ENCODE data around the gene PTPRU. TPM values are rescaled to one million over a fixed set of nuclear protein-coding genes. Genes with fewer than 3 reads are reported as not detected.
"Not testable (repeated sequence)": the region's sequence is repeated elsewhere in the genome, so short reads cannot be mapped to it uniquely, and the experiment has no call there.

The PTPRU gene
- total RNA-seq, 1 donor from 2014 or later, result 27.1 TPM

GRCh38 chr1:29232387-29232786 is 3.9 kb upstream of the PTPRU start:
- Histone ChIP-seq H3K9ac (ENCODE audit: low read depth in 1 of 3, low read length in 3 of 3) (no peak overlapping the region), H3K9me3 (ENCODE audit: control insufficient read depth in 3 of 3, low read length in 3 of 3) (no peaks in the 10 kb centered on the region), H3K27ac (ENCODE audit: low read depth, low read length) (no peak overlapping the region), H3K4me1 (ENCODE audit: control insufficient read depth in 3 of 3, insufficient read depth in 3 of 3, low read length in 3 of 3) (peaks cover 21 to 38% (median 21%) of the 10 kb centered on the region in 3 donors), H3K27me3 (ENCODE audit: control insufficient read depth in 3 of 3, insufficient read depth in 3 of 3, low read length in 3 of 3) (peaks cover 0 to 7% (median 0%) of the 10 kb centered on the region in 3 donors), H3K36me3 (ENCODE audit: control insufficient read depth in 3 of 3, insufficient read depth in 3 of 3, low read length in 3 of 3) (no peaks in the 10 kb centered on the region), H3K4me3 (ENCODE audit: low read length in 3 of 3) (no peak overlapping the region)

GRCh38 chr1:29233693-29234092 is 2.6 kb upstream of the PTPRU start:
- no peaks in the 10 kb centered on the region for H3K36me3 ChIP-seq (ENCODE audit: control insufficient read depth in 3 of 3, insufficient read depth in 3 of 3, low read length in 3 of 3)
- no peak overlapping the region for H3K9ac ChIP-seq (ENCODE audit: low read depth in 1 of 3, low read length in 3 of 3)
- peaks cover 25 to 43% (median 29%) of the 10 kb centered on the region in 3 donors for H3K4me1 ChIP-seq (ENCODE audit: control insufficient read depth in 3 of 3, insufficient read depth in 3 of 3, low read length in 3 of 3)
- no peak overlapping the region for H3K27ac ChIP-seq (ENCODE audit: low read depth, low read length)
- no peak overlapping the region for H3K4me3 ChIP-seq (ENCODE audit: low read length in 3 of 3)
- no peaks in the 10 kb centered on the region for H3K9me3 ChIP-seq (ENCODE audit: control insufficient read depth in 3 of 3, low read length in 3 of 3)
- peaks cover 0 to 7% (median 0%) of the 10 kb centered on the region in 3 donors for H3K27me3 ChIP-seq (ENCODE audit: control insufficient read depth in 3 of 3, insufficient read depth in 3 of 3, low read length in 3 of 3)

GRCh38 chr1:29234471-29234870 is 1.9 kb upstream of the PTPRU start:
- no peak overlapping the region for H3K9ac ChIP-seq (ENCODE audit: low read depth in 1 of 3, low read length in 3 of 3)
- no peaks in the 10 kb centered on the region for H3K36me3 ChIP-seq (ENCODE audit: control insufficient read depth in 3 of 3, insufficient read depth in 3 of 3, low read length in 3 of 3)
- no peak overlapping the region for H3K4me3 ChIP-seq (ENCODE audit: low read length in 3 of 3)
- H3K27ac ChIP-seq (ENCODE audit: low read depth, low read length), result no peak overlapping the region
- peaks cover 0 to 9% (median 0%) of the 10 kb centered on the region in 3 donors for H3K27me3 ChIP-seq (ENCODE audit: control insufficient read depth in 3 of 3, insufficient read depth in 3 of 3, low read length in 3 of 3)
- peaks cover 26 to 48% (median 30%) of the 10 kb centered on the region in 3 donors for H3K4me1 ChIP-seq (ENCODE audit: control insufficient read depth in 3 of 3, insufficient read depth in 3 of 3, low read length in 3 of 3)
- no peaks in the 10 kb centered on the region for H3K9me3 ChIP-seq (ENCODE audit: control insufficient read depth in 3 of 3, low read length in 3 of 3)

- not testable (repeated sequence) for H3K36me3 ChIP-seq (ENCODE audit: control insufficient read depth in 3 of 3, insufficient read depth in 3 of 3, low read length in 3 of 3); H3K4me3 ChIP-seq (ENCODE audit: low read length in 3 of 3); H3K9ac ChIP-seq (ENCODE audit: low read depth in 1 of 3, low read length in 3 of 3); H3K27ac ChIP-seq (ENCODE audit: low read depth, low read length); H3K9me3 ChIP-seq (ENCODE audit: control insufficient read depth in 3 of 3, low read length in 3 of 3); H3K27me3 ChIP-seq (ENCODE audit: control insufficient read depth in 3 of 3, insufficient read depth in 3 of 3, low read length in 3 of 3)
- peaks cover 22 to 45% (median 27%) of the 10 kb centered on the region in 3 donors for H3K4me1 ChIP-seq (ENCODE audit: control insufficient read depth in 3 of 3, insufficient read depth in 3 of 3, low read length in 3 of 3)
Observed at GRCh38 chr1:29234881-29235280, 1.4 kb upstream of the PTPRU start.

- Histone ChIP-seq H3K4me1 (ENCODE audit: control insufficient read depth in 3 of 3, insufficient read depth in 3 of 3, low read length in 3 of 3) (peaks cover 14 to 29% (median 21%) of the 10 kb centered on the region in 3 donors), H3K9ac (ENCODE audit: low read depth in 1 of 3, low read length in 3 of 3) (peak overlapping the region; percentile 81 to 87 (median 85)), H3K9me3 (ENCODE audit: control insufficient read depth in 3 of 3, low read length in 3 of 3) (no peaks in the 10 kb centered on the region), H3K27ac (ENCODE audit: low read depth, low read length) (no peak overlapping the region), H3K4me3 (ENCODE audit: low read length in 3 of 3) (peak overlapping the region; percentile 90 to 97 (median 95)), H3K27me3 (ENCODE audit: control insufficient read depth in 3 of 3, insufficient read depth in 3 of 3, low read length in 3 of 3) (peaks cover 0 to 10% (median 0%) of the 10 kb centered on the region in 3 donors), H3K36me3 (ENCODE audit: control insufficient read depth in 3 of 3, insufficient read depth in 3 of 3, low read length in 3 of 3) (no peaks in the 10 kb centered on the region)
Observed at GRCh38 chr1:29236712-29237128, 398 bp downstream of the PTPRU start.

- Histone ChIP-seq H3K9ac (ENCODE audit: low read depth in 1 of 3, low read length in 3 of 3) (peak overlapping the region; percentile 81 to 87 (median 85)), H3K27me3 (ENCODE audit: control insufficient read depth in 3 of 3, insufficient read depth in 3 of 3, low read length in 3 of 3) (peaks cover 0 to 10% (median 0%) of the 10 kb centered on the region in 3 donors), H3K27ac (ENCODE audit: low read depth, low read length) (peak overlapping the region; percentile 42), H3K9me3 (ENCODE audit: control insufficient read depth in 3 of 3, low read length in 3 of 3) (no peaks in the 10 kb centered on the region), H3K4me3 (ENCODE audit: low read length in 3 of 3) (peak overlapping the region; percentile 90 to 97 (median 95)), H3K36me3 (ENCODE audit: control insufficient read depth in 3 of 3, insufficient read depth in 3 of 3, low read length in 3 of 3) (no peaks in the 10 kb centered on the region), H3K4me1 (ENCODE audit: control insufficient read depth in 3 of 3, insufficient read depth in 3 of 3, low read length in 3 of 3) (peaks cover 14 to 29% (median 21%) of the 10 kb centered on the region in 3 donors)
Observed at GRCh38 chr1:29237129-29237821, 953 bp downstream of the PTPRU start.

GRCh38 chr1:29237852-29238619 is 1.7 kb downstream of the PTPRU start:
- H3K36me3 ChIP-seq (ENCODE audit: control insufficient read depth in 3 of 3, insufficient read depth in 3 of 3, low read length in 3 of 3), result no peaks in the 10 kb centered on the region
- H3K27me3 ChIP-seq (ENCODE audit: control insufficient read depth in 3 of 3, insufficient read depth in 3 of 3, low read length in 3 of 3), result peaks cover 0 to 10% (median 0%) of the 10 kb centered on the region in 3 donors
- peak overlapping the region; percentile 38 for H3K27ac ChIP-seq (ENCODE audit: low read depth, low read length)
- H3K4me3 ChIP-seq (ENCODE audit: low read length in 3 of 3), result peak overlapping the region; percentile 48 to 84 (median 83)
- no peaks in the 10 kb centered on the region for H3K9me3 ChIP-seq (ENCODE audit: control insufficient read depth in 3 of 3, low read length in 3 of 3)
- peaks cover 14 to 29% (median 21%) of the 10 kb centered on the region in 3 donors for H3K4me1 ChIP-seq (ENCODE audit: control insufficient read depth in 3 of 3, insufficient read depth in 3 of 3, low read length in 3 of 3)
- peak overlapping the region; percentile 50 to 81 (median 70) for H3K9ac ChIP-seq (ENCODE audit: low read depth in 1 of 3, low read length in 3 of 3)

GRCh38 chr1:29238620-29239002 is 2.3 kb downstream of the PTPRU start:
- peak overlapping the region in 2 of 3 donors; percentile 0 to 83 for H3K4me3 ChIP-seq (ENCODE audit: low read length in 3 of 3)
- no peaks in the 10 kb centered on the region for H3K9me3 ChIP-seq (ENCODE audit: control insufficient read depth in 3 of 3, low read length in 3 of 3)
- H3K27ac ChIP-seq (ENCODE audit: low read depth, low read length), result no peak overlapping the region
- peaks cover 14 to 29% (median 21%) of the 10 kb centered on the region in 3 donors for H3K4me1 ChIP-seq (ENCODE audit: control insufficient read depth in 3 of 3, insufficient read depth in 3 of 3, low read length in 3 of 3)
- H3K9ac ChIP-seq (ENCODE audit: low read depth in 1 of 3, low read length in 3 of 3), result peak overlapping the region in 1 of 3 donors; percentile 81
- peaks cover 0 to 10% (median 0%) of the 10 kb centered on the region in 3 donors for H3K27me3 ChIP-seq (ENCODE audit: control insufficient read depth in 3 of 3, insufficient read depth in 3 of 3, low read length in 3 of 3)
- no peaks in the 10 kb centered on the region for H3K36me3 ChIP-seq (ENCODE audit: control insufficient read depth in 3 of 3, insufficient read depth in 3 of 3, low read length in 3 of 3)

- Histone ChIP-seq H3K36me3 (ENCODE audit: control insufficient read depth in 3 of 3, insufficient read depth in 3 of 3, low read length in 3 of 3) (no peaks in the 10 kb centered on the region), H3K4me3 (ENCODE audit: low read length in 3 of 3) (no peak overlapping the region), H3K9me3 (ENCODE audit: control insufficient read depth in 3 of 3, low read length in 3 of 3) (no peaks in the 10 kb centered on the region), H3K9ac (ENCODE audit: low read depth in 1 of 3, low read length in 3 of 3) (peak overlapping the region in 1 of 3 donors; percentile 34), H3K27ac (ENCODE audit: low read depth, low read length) (no peak overlapping the region), H3K4me1 (ENCODE audit: control insufficient read depth in 3 of 3, insufficient read depth in 3 of 3, low read length in 3 of 3) (peaks cover 14 to 29% (median 21%) of the 10 kb centered on the region in 3 donors), H3K27me3 (ENCODE audit: control insufficient read depth in 3 of 3, insufficient read depth in 3 of 3, low read length in 3 of 3) (peaks cover 0 to 10% (median 0%) of the 10 kb centered on the region in 3 donors)
Observed at GRCh38 chr1:29239142-29239541, 2.8 kb downstream of the PTPRU start.
